CD4-positive, alpha-beta T cell treated with Interleukin-6 for 4 hours (primary cell): ENCODE results near the gene ZNF652.

ENCODE experiments used
- DNase-seq: peaks from one replicate; pipeline ENCODE4 v3.0.0-alpha.2; 2020; ENCODE audit warnings: mixed read lengths

ZNF652 gene

DNA sequence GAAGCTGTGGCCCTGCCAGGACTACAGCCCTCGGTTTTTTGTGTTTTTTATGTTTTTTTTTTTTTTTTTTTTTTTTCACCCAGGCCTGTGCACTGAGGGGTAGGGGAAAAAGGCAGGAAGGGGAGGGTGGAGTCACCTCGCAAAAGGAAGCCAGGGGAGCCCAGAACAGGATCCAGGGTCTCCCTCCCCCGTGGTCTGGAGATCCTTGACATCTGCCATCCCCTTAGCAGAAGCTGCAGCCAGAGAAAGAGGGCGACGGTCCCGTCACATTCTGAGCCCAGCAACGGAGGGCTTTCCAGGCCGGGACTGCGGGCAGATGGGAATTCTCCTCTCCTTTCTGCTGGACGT lies 102.4 kb downstream of the ZNF652 start:
- no peak for DNase-seq

DNA sequence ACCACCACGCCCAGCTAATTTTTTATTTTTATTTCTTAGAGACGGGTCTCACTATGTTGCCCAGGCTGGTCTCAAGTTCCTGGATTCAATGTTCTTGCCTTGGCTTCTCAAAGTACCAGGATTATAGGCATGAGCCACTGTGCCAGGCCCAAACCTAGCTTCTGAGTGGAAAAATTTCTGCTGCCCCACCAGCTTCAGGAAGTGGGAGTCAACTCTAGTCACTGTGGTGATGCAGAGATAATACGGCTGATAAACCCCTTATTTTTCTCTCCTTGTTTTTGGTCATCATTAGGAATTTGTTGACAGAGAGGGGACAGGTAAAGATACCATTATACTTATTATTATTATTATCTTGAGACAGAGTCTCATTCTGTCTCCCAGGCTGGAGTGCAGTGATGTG lies 103.7 kb downstream of the ZNF652 start:
- DNase-seq, result no peak

- DNase-seq, result no peak
These were observed 106.9 kb downstream of the ZNF652 start for GRCh38 chr17:49255125-49255524.

- DNase-seq, result no peak
These were observed 108.0 kb downstream of the ZNF652 start for GRCh38 chr17:49254066-49254465.

GRCh38 chr17:49252148-49252695 lies 109.8 kb downstream of the ZNF652 start:
- DNase-seq, result no peak

- DNase-seq, result no peak
These were observed 112.0 kb downstream of the ZNF652 start for GRCh38 chr17:49249890-49250522.

DNA sequence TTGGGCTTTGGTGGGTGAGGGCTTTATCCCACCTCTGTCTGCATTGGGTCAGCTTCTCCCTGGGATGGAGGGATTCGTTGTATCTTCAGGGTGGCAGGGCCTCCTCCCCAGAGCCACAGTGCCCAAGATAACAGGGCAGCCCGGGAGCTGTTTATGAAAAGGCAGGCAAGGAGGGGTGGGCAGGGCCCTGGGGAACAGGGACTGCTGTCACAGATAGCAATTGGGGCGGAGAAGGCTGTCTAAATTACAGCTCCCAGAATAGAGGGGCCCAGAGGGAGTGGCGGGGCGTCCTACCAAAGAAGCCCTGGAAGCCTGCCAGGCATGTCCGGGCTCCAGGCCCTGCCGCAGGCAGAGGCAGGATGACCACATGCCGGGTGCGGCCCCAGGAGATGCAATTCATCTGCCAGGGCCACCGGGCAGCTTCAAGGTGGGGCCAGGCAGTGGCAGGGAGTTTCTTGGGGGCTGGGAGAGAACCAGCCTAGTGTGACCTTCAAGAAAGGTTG lies 112.7 kb downstream of the ZNF652 start:
- no peak for DNase-seq

DNA sequence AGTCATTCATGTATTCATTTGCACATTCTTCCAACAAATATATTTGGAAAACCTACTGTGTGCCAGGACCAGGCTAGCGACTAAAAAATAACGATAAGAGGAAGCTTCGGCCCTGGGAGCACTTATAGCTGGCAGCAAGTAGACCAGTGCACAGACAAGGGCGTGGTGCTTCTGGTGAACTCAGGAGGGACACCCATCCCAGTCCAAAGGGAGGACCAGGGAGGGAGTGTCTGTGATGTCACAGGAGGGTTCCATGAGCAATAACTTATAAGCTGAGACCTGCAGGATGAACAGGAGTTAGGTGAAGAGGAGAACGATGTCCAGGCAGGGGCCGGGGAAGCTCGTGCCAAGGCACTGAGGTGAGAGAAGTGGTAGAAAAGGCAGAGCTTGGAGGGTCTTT lies 114.1 kb downstream of the ZNF652 start:
- no peak for DNase-seq

DNA sequence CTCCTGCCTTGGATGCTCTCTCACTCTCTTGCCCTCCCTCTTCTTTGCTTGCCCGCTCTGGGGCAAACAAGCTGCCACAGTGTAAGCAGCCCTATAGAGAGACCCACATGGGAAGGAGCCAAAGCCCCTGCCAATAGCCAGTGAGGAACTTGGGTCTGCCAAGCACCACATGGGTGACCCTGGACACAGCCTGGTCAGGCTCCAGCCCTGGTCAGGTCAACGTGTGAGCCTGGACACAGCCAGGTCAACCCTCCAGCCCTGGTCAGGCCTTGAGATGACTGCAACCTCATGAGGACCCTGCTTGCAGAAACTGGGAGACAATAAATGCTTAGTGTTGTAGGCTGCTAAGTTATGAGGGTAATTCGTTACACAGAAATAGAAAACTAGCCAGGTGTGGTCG lies 117.2 kb downstream of the ZNF652 start:
- no peak for DNase-seq
